HG02938 (cell line): ENCODE measurements around the gene CDADC1.

Experiments
- ATAC-seq: cut with Tn5 transposase; IDR thresholded peaks from one replicate; pipeline ENCODE4 v1.9.1; 2021; ENCODE audit warnings: mild to moderate bottlenecking, moderate library complexity; ENCODE audit not compliant: unreplicated experiment

Gene CDADC1

DNA sequence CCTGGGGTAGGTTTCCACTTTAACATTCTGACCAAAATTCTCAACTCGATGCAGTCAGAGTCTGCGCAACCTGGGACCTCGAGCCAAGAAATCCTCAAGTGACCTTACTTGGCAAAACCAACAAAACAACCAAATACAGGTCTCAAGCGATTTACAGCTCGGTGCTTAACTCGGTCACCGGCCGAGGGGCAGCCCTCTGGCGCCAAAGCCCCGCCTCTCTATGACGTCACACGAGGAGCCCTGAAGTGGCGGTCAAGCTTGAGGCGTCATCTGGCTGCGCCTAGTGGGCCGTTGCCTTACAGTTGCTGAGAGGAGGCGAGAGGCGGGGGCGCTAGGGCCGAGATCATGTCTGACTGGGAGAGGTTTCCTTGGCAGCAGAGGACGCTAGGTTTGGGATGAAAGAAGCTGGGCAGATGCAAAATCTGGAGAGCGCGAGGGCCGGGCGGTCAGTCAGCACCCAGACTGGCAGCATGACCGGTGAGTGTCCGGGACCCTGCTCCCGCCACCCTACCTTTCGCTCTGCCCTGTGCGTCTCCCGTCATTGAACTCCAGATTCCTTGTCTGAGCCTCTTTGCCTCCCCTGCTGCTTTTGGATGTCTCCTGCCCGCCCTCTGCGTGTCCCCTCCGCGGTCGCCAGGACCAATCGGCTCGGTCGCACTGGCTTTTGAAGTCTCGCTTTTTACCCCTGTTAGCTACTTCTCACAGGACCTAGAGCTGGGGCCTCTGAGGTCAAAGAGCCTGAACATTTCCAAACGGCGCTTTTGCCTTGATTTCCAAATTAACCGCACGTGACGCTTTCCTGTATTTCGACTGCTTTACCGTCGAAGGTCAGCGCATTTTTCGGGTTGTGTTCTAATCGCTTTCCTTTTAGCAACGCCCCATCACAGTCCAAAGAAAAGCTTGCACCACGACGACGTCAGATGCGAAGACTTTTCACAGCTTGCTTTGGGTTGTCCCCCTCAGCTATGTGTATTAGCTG is at the start of gene CDADC1:
Gene CDADC1 (plus strand): TSS at position 283 of the 979 bp plus-strand sequence. CDS start 113 bp downstream, at position 396.
- peak; percentile 90 for ATAC-seq

DNA sequence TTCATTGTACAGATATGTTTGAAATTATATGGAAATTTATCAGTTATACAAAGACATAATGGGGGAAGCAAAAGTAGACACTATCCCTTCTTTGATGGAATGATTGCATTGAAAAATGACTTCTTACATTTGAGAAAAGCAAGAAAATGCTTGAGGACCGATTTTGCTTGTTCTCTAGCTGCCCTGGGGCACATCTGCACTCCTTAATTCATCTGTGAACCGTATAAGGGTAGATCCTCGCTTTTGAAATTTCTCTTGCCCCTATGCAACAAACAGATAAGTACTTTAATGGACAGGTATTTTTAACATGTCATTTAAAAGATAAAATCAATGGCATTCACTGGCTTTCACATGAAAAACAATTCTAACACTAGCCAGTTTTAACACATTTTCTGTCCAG is 41.1 kb upstream of the CDADC1 start:
- ATAC-seq: no peak

DNA sequence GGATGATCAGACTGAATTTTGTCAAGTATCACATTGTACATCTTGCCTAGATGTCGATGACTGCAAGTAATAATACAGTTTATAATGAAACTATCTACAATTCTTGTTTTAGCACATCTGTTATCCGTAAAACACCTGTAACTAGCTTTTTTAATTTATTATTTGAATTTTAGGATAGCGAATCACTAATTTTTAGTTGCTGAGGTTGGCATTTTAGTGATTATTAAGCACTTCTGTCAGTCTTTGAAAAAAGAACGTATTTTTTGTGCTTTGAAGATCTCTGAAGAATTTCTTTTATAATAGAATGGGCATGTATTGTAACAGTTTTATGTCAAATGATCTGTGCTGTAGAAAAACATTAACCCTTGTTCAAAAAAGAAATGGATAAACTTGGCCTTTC is 39.1 kb upstream of the CDADC1 start:
- no peak for ATAC-seq

DNA sequence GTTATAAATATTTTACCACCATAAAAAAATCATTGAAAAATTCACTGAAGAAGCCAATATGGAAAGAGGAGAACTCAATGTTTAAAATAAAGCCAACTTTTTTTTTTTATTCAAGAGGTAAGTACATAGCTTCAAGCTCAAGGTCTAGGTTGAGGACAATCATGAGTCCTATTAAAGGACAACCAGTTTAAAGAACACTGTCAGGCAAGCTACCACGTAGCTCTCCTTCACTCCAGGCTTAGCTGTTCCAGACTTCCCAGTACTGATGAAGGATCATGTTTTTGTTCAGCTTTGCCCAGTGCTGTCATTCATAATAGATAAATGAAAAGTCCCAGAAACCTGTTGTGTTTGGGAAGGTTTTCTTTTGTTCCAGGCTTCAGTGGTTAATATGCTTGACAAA is 37.6 kb upstream of the CDADC1 start:
- no peak for ATAC-seq

DNA sequence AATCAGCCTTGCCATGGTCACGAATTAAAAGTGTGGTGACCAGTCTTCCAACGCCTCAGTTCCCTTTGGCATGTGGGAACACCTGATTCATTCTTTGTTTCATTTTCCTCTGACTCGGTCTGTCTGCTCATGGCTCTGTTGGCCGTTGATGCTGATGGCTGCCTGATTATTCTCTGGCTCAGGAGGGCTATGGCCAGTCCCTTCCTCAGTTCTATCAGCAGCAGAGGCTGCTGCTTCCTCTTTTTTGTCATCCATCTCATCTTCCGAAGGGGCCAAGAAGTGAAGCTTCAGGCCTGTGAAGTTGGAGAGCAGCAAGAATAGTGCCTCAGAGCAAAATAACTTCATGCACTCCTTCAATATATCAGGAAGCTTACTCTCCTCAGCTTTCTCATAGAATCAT is 37.1 kb upstream of the CDADC1 start:
- no peak for ATAC-seq

DNA sequence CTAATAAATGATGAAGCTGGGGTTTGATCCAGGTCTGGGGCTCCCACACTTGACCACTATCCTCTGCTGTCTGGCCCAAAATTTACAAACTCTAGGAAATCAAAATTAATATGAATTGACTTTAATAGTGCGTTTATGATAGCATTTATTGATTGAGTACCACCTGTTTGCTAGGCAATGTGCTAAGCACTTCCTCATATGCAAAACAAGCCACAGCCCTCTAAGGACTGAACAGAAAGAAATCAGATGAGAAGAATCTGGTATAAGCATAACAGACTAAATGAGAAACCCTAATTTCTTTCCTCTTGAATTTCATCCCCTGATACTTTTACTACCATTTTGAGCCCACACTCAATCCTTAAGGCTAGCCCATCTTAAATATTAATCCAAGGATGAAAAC is 34.2 kb upstream of the CDADC1 start:
- ATAC-seq: no peak

DNA sequence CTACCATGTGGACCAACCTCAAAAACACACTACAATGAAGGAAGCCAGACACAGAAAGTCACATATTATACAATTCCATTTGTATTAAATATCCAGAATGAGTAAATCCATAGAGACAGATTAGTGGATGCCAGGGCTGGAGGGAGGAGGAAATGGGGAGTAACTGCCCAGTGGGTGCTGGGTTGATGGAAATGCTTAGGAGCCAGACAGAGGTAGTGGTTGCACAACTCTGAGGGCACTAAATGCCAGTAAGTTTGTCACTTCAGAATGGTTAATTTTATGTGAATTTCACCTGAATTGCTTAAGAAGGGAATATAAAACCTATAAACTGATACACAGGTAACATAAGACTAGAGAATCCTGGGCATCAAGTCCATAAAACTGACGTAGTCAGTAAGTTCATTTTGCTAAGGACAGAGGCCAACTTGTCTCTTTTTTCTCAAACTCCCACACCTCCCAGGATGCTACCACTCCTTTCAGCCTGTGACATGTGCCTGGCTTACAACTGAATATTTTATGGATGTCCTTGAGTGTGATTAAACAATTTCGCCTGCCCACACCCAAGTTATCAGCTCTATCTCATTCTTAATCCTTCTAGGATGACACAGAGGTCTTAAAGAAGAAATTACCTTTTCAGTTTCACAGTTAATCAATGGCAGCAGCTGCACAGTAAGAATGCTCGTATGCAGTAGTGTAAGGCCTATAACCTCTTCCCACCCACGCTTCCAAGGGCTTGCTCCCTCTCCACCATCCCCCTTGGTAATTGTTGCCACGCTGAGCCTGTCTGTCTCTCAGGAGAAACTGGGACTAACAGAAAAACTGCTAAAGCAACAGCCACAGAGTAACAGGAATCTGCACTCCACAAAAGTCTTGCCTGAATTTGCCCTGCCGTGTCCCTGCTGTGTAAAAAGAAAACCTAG is 33.5 kb upstream of the CDADC1 start:
- no peak for ATAC-seq

DNA sequence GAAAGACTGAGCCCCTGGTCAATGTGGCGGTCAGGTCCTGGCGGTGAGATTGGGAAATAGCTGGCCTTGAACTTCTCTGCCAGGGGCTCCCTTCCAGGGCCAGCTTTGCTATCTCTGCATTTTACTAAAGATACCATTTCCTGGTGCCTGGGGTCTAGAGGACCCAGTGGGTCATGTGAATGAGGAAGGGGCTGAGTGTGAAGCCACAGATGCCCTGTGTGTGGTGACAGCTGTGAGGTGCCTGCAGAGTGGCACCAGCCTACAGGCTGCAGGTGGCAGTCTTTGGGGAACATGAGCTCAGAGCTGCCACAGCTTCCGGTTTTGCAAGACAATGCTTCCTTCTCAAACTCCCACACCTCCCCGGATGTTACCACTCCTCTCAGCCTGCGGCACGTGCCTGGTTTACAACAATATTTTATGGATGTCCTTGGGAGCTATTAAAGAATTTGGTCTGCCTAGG is 32.8 kb upstream of the CDADC1 start:
- ATAC-seq: no peak

DNA sequence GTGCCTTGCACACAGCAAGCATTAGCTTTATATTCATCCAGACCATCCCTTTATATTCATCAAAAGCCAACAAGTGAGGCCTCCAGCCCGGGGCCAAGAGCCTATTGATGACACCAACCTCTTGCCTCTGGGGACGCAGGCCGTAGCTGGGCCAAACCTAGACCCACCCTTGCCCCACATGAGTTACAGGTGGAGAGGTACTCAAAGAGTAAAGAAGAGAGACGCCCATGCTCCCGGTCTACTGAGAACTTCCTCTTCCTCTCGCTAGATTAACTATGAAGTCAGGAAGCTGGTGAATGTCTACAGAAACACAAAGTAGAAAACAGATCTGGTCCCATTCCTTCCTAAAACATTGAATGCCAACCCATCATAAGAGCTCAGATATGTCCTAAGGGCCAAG is 31.4 kb upstream of the CDADC1 start:
- ATAC-seq: no peak

DNA sequence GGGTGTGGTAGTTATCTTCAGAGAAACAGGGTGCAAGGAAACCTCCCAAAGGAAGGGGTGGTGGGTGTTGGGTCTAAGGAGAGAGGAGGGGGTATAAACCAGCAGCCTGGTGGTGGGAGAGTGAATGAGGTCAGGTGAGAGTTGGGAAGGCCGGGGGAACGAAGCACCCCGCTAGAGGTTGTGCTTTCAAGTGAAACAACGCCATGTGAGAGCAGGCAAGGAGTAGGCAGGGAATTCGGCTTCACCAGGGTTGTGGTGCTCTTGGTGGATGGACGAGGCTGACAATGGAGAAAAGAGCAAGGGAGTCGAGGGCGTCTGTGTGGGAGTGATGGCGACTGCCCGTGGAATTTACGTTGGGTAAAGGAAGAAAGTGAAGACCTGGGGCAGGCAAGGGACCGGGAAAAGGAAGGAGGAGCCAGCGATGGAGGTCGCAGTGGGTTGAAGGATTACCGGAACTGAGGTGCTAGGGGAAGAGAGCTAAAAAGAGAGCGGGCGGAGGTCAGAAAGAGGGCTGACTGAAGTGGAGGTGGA is 29.7 kb upstream of the CDADC1 start:
- ATAC-seq: no peak

DNA sequence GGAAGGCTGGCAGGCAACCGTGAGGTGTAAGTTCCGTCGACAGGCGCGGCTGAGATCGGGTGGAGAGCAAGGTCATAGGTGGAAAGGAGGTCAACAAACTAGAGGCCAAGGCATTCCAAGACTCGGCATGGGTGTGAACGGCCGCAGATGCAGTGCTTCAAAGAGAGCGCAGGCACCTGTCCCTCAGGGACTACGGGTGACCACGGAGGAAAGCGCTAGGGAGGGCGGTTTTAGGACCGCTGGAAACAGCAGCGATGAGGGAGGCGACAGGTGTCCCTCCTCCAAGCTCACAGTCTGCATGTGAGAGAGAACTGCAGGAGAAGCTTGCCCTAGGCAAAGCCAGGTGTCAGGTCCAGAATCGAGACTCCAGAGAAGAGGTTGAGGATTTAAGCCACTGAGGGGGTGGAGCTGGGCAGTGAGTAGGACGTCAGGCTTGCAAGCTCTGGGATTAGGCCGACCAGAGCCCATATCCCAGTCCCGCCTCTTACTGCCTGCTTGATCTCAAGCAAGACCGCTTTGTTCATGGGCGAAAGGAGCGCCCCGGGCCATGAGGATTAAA is 29.2 kb upstream of the CDADC1 start:
- ATAC-seq: no peak

DNA sequence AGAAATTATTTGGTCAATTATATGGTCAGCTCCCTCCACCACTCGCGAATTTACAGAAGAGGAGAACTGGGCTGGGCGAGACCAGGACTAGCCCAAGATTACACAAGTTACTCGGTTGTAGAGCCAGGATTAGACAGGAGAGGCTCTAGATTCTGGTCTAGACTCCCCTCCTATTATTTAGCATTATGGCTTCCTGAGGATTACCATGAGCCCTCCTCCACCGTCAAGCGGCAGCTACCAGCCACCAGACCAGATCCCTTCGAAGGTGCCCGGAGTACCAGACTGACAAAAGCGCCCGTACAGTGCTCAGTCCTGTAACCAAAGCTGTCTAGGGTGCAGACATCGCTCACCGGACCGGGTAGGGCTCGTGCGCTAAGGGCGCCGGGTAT is 28.1 kb upstream of the CDADC1 start:
- no peak for ATAC-seq

DNA sequence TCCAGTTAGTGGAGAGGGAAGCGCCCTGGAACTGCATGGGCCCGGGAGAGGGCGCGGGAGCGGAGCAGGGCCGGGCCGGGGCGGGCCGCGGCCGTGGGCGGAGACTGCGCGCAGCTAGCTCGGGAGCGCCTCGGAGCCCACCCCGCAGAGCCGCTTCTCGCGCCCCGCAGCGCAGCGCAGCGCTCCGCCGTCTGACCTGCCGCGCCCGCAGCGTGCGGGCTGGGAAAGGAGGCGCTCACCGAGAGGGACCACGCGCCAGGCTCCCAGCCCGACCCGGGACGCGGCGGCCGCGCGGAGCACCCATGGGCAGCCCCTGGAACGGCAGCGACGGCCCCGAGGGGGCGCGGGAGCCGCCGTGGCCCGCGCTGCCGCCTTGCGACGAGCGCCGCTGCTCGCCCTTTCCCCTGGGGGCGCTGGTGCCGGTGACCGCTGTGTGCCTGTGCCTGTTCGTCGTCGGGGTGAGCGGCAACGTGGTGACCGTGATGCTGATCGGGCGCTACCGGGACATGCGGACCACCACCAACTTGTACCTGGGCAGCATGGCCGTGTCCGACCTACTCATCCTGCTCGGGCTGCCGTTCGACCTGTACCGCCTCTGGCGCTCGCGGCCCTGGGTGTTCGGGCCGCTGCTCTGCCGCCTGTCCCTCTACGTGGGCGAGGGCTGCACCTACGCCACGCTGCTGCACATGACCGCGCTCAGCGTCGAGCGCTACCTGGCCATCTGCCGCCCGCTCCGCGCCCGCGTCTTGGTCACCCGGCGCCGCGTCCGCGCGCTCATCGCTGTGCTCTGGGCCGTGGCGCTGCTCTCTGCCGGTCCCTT is 27.5 kb upstream of the CDADC1 start, which contains the start of gene MLNR:
Gene MLNR (plus strand): TSS at position 303 of the 820 bp plus-strand sequence. CDS start 0 bp downstream, at position 303.
- no peak for ATAC-seq

DNA sequence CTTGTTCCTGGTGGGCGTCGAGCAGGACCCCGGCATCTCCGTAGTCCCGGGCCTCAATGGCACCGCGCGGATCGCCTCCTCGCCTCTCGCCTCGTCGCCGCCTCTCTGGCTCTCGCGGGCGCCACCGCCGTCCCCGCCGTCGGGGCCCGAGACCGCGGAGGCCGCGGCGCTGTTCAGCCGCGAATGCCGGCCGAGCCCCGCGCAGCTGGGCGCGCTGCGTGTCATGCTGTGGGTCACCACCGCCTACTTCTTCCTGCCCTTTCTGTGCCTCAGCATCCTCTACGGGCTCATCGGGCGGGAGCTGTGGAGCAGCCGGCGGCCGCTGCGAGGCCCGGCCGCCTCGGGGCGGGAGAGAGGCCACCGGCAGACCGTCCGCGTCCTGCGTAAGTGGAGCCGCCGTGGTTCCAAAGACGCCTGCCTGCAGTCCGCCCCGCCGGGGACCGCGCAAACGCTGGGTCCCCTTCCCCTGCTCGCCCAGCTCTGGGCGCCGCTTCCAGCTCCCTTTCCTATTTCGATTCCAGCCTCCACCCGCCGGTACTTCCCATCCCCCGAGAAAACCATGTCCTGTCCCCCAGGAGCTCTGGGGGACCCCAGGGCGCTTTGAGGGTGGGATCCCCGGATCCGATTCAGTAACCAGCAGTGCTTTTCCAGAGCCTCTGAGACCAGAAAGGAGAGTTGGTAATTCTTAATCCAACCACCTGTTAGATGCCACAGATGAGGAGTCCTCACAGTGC is 26.7 kb upstream of the CDADC1 start:
- no peak for ATAC-seq

DNA sequence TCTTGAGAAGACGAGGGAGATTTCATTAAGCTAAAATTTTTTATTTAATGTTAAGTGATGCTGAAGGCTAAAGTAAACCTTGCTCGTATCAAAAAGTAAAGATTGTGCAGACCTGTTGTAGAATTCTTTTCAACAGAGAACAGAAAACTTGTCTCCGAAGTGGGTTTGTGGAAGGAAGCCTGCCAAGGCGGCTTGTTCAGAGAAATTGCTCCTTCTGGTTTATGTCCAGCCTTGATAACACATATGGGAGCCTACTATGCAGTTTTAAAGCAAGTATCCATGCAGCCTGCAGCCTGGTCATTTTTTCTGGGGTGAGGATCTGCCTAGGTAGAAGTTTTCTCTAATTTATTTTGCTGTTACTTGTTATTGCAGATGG is 26.1 kb upstream of the CDADC1 start:
- ATAC-seq: no peak

DNA sequence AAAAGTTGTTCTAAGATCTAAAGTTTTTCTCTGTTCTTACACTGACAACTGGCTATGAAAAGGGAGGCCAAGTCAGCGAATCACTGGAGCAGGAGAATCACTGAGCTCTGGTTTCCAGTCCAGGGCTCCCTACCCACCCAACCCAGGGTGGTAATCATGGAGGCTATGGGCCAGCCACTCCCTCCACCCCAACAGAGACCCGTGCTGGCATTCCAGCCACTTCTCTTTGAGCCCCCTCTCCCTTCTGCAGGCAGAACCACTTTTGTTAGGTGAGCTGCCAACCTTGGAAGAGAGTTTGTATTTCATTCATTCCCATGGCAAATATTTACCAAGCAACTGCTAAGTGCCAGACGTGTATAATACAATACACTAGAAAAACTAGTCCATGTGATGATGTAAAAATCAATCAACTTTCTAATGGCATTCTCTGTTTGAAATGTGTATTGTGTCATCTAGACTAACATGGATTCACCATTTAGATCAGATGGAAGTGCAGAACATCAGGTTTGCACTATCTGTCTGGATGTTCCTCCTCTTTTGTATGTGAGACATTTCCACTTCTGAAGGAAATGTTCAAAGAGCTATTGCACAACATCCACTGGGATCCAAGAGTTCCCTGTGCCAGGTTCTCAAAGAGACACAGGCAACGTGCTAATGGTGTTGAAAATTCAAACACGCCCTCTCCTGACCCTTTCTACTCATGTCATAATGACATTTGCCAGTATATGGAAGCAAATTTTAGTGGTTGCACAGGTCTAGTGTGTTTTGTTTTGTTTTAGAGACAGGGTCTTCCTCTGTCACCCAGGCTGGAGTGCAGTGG is 22.3 kb upstream of the CDADC1 start:
- no peak for ATAC-seq

DNA sequence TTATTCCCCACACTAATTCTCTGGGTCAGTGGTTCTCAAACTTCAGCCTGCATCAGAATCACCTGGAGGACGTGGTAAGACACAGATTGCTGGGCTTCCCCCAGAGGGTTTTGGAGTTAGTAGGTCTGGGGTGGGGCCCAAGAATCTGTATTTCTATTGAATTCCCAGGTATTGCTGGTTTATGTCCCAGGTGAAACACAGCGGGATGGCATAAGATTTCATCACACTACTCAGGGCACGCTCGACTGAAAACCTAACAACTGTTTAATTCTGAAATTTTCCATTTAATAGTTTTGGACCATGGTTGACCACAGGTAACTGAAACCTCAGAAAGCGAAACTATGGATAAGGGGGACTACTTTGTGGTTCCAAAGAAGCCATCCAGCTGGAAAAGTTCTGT is 21.1 kb upstream of the CDADC1 start:
- ATAC-seq: no peak

DNA sequence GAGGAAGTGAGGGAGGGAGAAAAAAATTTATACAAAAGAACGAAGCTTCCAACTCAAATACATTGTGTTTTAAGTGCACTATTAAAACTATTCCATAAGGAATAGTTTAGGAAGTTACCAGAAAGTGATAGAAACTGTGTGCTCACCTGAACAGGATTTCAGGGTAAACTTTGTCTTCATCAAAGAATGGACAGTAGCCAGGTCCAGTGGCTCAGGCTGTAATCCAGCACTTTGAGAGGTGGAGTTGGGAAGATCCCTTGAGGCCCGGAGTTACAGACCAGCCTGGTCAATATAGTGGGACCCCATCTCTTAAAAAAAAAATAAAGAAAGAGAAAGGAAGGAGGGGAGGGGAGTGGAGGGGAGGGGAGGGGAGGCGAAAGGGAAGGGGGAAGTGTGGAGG is 13.0 kb upstream of the CDADC1 start:
- ATAC-seq: no peak
